Stimulated activated CD4-positive, alpha-beta T cell treated with anti-CD3 and anti-CD28 coated beads, Interleukin-1b, Interleukin-23, amount 100 ng/mL, for 48 hours (primary cell): Measurements from ENCODE around the gene RMI2.
A peak's percentile ranks its signal among the peaks of the same experiment; 100 is the strongest.

ENCODE experiments used
- DNase-seq: peaks from one replicate; pipeline ENCODE4 v3.0.0-alpha.2; 2020

Gene RMI2

DNA sequence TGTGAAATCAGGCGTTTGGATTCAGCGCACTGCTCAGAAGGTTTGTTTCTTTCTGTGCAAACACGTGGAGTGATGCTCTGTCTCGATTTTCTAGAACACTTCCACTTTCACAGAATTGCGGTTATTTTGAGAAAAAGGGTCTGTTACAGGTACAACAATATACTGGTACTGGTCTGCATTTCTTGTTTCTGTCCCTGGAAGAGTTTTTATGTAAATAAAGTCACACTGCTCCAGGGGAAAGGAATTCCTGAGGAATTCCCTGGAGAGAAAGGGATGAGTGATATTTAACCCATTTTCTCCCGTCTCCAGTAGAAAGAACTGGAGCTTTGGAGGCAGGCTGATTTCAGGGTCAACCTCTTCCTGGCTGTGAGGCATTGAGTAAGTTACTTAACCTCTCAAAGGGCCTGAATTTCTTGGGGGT lies 16.2 kb upstream of the RMI2 start:
- DNase-seq, result no peak

GRCh38 chr16:11329891-11330290 lies 15.4 kb upstream of the RMI2 start:
- DNase-seq, result no peak

DNA sequence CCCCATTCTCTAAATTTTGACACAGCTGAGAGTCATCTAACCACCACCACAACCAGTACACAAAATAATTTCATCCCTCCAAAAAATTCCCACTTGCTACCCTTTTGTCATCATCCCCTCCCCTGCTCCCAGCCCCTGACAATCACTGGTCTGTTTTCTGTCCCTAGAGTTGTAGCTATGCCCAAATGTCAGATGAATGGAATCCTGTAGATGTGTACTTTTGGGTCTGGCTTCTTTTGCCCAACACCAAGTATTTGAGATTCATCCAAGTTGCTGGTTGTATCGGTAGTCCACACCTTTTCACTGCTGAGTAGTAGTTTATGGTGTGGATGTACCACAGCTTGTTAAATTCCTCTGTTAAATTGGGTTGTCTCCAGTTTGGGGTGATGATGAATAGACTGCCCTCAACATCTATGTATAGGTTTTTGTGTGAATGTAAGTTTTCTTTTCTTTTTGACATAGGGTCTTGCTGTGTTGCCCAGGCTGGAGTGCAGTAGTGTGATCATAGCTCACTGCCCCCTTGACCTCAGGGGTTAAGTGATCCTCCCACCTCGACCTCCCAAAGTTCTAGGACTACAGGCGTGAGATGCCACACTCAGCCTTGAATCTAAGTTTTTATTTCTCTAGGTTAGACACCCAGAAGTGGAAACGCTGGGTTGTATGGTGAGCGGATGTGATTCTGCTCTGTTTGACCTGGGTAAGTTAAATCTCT lies 14.6 kb upstream of the RMI2 start:
- no peak for DNase-seq

DNA sequence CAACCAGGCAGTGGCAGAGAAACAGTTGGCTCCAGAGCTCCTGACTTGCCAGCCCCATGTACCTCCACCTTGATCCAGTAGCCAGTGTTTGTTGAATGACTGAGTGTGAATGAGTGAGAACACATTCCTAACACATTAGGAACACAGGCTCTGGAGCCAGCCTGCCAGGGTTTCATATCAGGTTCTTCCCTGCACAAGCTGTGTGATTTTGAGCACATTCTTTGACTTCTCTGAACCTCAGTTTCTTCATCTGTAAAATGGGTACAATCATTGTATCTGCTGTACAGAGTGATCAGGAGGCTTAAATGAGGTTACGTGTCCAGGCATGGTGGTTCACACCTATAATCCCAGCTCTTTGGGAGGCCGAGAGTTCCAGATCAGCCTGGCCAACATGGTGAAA lies 13.3 kb upstream of the RMI2 start:
- no peak for DNase-seq

GRCh38 chr16:11333010-11333409 lies 12.2 kb upstream of the RMI2 start:
- DNase-seq, result peak; percentile 25

- no peak for DNase-seq
These were observed 11.6 kb upstream of the RMI2 start for GRCh38 chr16:11333702-11334101.

DNA sequence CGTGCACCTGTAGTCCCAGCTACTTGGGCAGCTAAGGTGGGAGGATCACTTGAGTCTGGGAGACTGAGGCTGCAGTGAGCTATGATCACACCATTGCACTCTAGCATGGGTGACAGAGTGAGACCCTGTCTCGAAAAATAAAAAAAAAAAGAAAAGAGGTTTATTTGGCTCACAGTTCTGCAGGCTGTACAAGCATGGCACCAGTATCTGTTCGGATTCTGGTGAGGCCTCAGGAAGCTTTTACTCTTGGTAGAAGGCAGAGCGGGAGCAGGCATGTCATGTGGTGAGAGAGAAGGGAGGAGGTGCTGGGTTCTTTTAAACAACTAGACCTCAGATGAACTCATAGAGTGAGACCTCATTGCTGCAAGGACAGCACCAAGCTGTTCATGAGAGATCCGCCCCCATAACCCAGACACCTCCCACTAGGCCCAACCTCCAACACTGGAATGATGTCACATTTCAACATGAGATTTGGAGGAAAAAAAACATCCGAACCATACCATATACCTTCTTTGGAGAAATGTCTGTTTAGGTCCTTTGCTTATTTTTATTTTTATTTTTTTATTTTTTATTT lies 10.3 kb upstream of the RMI2 start:
- DNase-seq, result no peak

DNA sequence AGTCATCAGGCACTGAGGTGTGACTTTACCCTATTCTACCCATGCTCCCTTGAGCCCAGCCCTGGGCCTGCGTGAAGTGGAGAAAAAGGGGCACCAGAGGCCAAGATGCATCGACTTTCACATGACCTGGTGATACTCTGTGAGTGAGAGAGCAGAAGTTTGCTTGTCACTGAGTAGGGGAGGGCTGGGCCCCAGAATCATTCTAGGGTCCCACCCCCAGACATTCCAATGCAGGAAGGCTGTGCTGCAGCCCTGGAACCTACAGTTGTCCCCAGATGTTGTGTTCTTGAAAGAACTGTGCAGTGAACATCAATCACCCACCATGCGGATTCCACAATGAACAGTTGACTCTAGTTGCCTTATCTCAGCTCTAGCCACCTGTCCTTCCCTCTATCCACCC lies 6.2 kb upstream of the RMI2 start:
- DNase-seq, result no peak

DNA sequence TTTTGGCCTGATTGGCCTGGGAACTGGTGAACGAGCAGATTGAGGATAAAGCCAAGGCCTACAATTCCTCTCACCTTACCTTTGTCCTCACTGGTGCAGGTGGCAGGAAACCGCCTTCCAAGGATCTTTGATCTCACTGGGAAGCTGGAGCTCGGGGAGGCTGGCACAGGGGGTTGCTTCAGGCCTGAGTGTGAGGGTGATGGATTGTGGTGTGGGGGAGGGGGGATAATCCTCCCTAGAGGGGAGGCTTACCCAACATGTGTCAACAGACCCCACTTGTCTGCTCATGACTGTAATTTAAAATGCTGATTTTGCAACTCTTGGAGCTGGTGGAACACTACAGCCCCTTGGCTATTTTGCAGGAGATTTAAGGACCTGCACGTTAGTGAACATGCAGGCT lies 4.5 kb upstream of the RMI2 start:
- DNase-seq, result no peak

DNA sequence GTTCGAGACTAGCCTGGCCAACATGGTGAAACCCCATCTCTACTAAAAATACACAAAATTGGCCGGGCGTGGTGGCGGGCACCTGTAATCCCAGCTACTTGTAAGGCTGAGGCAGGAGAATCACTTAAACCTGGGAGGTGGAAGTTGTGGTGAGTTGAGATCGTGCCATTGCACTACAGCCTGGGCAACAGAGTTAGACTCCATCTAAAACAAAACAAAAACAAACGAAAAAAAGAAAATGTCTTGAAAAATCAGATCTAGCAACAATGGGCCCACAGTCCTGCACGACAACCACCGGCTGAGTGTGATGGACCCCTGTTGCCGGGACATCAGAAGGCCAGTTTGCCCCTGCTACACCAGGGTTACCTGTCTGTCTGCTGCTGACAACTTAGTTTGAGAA lies 3.9 kb upstream of the RMI2 start:
- no peak for DNase-seq

DNA sequence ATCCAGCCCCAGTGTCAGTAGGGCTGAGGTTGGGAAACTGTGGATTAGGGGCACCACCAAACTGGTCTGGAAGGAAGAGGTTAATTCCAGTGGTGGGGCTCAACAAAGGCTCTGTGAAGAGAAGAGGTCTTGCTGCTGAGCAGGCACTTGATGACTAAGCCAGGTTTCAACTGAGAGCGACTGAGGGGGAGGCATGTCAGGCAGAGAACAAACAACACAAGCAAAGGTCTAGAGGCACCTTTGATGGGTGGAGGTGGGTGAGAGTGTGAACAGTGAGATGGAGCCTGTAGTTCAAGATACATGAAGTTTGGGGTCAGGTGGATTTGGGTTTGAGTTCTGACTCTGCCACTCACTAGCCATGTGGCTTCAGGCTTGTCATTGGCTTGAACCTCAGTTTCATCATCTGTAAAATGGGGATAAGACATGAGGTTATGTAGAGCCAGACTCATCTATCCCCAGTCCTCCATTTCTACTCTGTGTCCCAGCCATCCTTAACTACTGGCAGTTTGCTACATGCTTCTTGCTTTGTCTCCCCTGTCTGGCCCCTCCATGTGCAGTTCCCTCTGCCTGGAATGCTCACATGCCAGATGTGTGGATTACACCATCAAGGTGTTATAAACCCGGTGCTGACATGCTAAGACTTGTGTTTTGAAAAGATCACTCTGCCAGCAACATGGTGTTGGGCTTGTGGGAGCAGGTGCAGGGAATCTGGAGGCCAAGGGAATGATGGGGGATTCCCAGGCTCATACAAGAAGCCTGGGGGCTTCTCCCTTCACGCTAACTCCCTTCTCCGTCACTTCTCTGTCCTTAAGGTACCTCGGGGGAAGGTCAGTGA lies 3.0 kb upstream of the RMI2 start:
- peak; percentile 50 for DNase-seq

GRCh38 chr16:11346700-11347319 lies 1.6 kb downstream of the RMI2 start:
- DNase-seq, result no peak

- DNase-seq, result no peak
These were observed 2.6 kb downstream of the RMI2 start for GRCh38 chr16:11347831-11348230.

DNA sequence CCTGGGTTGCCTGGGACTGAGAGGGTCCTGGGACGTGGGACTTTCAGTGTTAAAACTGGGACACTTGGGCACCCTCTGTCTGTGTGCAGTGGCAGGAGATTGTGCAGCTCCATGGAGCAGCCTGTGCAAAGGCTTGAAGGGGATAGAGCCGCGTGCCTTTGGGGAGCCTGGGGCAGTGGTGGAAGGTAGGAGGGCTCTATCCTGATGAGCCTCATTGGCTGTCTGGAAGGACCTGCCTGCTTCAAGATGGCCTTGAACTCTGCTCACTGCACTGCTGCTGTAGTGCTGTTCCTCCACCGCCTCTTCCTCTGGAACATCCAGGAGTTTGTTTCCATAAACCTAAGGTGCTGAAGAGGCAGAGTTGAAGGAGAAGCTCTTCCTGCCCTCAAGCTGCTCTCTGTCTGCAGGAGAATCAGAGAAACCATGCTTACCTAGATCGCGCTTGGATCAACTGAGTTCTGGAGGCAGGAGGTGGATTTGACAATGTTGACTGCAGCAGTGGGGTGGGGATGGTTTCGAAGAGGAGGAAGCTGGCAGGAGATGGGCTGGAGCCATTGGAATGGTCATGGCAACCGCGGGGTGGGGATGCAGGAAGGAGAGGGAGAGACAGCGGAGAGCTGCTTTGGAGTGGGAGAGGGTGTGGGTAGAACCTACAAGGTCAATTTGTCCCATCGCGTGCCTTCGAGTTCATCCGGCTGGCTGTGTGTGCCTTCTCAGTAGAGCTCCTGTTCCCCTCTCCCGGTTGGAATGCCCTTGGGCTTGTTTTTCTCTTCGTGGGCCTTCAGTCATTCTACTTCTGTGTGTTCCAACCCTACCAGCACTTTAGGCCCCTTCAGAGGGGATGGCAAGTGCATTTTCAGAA lies 3.7 kb downstream of the RMI2 start:
- no peak for DNase-seq

DNA sequence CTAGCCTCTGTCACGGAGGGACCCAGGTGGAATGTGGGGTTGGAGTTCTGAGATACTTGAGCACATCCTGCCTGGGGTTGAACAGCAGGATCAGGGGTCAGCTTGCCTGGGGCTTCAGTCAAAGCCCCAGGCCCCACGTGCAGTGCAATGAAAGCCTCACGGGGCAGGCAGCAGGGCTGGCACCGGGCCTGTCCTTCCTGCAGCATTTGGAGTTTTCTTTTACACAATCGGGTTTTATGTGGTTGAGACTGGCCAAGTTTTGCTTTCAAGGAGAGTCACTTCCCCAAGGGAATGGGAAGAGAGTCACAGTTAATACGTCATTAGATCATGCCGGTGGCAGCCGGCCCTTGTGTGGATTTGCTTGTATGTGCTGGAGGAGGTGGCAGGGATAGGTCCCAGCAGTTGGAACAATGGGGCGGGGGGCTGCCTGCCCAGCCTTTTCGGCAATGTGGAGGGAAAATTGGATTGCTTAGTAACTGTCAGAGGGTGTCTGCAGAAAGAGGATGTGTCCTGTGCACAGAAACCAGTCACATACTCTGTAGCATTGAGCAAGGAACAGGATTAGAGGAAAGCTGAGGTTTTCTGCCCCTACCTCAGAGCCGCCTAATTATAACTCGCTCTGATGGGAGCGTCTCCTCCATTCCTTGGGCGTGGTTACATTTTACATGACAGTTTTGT lies 4.5 kb downstream of the RMI2 start:
- no peak for DNase-seq

- no peak for DNase-seq
These were observed 5.3 kb downstream of the RMI2 start for GRCh38 chr16:11350519-11350918.

DNA sequence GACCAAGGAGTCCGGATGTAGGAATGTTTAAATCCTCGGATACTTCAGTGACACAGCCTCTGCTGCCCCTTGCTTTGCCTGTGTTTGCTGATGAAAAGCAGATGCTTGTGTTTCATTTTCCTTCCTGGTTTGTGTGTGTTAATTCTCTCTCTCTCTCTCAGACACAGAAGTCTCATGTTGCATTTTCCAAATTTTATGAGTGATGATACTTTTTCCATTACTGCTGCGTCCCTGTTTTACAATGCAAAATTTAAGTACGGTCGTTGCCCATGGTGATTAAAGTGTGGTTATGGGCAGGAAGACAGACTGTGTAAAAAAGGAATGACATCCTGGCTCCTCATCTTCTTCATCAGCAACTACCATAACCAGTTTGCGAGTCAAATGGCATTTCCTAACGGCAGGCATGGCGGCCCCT lies 5.7 kb downstream of the RMI2 start:
- no peak for DNase-seq

DNA sequence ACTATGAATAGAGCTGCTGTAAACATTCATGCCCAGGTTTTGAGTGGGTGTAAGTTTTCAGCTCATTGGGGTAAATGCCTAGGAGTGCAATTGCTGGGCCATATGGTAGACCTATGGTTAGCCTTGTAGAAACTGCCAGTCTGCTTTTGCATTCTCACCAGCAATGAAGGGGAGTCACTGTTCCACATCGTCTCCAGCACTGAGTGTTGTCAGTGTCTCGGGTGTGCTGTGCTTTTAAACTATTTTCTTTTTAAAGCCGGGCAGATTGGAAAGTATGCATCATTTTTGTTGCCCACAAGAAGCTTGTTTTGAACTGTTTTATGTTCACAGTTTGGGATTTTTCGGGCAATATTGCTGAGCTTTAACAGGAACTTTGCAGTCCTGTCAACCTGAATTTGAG lies 7.9 kb downstream of the RMI2 start:
- DNase-seq, result no peak

DNA sequence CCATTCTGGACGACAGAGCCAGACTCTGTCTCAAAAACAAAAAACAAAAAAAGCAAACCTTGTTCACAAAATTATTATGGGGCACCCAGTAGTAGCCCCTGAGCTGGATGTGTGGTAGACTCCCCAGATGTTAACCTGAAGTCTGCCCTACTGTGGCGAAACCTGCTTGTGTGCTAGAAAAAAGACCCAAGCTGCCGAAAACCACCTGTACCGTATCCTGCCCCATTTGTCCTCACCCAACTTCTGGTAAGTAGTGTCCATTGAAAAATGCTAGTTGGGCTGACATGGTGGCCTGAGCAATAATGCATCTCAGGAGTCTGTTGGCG lies 9.1 kb downstream of the RMI2 start:
- DNase-seq, result no peak

DNA sequence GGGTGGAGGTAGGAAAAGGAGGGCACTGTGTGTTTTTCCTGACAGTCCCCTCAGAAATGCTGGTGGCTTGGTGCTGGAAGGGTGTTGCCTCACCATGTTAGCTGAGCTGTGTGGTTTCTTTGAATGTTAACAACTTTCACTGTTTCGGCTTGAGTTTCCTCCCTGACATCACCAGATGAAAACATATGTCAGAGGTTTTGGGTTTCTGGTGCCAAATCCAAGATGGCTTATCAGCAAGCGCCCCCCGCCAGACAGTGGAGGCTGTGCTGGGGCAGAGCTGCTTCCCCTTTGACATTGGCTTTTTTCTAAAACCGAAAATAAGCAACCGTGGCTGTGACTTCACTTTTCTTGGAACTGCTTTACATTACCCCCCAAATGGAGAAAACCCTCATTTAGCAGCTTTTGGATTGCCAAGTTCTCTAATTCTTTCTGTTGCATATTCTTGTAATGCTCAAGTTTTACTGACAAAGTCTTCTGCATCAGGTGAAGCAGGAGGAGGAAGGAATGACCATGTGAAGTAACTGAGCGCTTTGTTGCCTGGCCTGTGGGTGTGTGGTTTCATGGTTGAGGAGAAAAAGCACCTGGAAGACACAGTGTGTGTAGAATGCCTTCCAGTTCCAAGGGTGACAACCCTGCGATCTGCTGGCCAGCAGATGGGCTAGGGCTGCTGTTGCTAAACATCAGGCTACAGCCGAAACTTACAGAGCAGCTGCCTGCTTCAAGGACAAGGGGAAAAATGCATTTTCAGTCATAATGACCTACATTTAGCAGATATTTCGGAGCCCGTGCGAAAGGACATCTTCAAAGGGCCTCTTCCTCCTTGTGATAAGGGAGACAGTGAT lies 9.7 kb downstream of the RMI2 start:
- DNase-seq, result peak; percentile 89

DNA sequence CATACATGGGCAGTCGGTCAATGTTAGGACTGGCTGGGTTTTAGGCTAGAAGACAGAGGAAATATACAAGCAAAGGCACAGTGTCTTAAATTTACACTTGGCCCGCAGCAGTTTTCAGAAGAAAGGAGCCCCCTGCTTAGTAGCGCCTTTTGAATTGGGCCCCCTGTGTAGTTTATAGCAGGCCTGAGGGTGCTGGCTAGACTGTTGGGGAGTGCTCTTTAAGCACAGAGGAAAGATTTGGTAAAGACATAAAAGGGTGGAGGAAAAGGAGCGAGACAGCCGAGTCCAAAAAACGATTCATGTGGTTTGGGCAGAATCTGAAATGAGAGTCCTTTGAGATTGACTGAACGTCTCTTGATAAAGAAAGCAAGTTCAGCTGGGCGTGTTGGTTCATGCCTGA lies 10.6 kb downstream of the RMI2 start:
- no peak for DNase-seq
